Measurements from ENCODE around the gene YWHAH.
"Not testable (repeated sequence)": the region's sequence is repeated elsewhere in the genome, so short reads cannot be mapped to it uniquely, and the experiment has no call there.

YWHAH gene

GRCh38 chr22:31951194-31952093 is 7.1 kb downstream of the YWHAH start:
- DNase-seq: peak; percentile 36

GRCh38 chr22:31952094-31952401 is 7.7 kb downstream of the YWHAH start:
- no peak for DNase-seq

GRCh38 chr22:31952472-31952871 is 8.1 kb downstream of the YWHAH start:
- no peak for DNase-seq

- DNase-seq: no peak
These were observed 8.9 kb downstream of the YWHAH start for GRCh38 chr22:31953261-31953660.

GRCh38 chr22:31954535-31955523 is 10.5 kb downstream of the YWHAH start:
- no peak for DNase-seq

GRCh38 chr22:31956360-31956759 is 12.0 kb downstream of the YWHAH start:
- peak; percentile 12 for DNase-seq

GRCh38 chr22:31957970-31958594 is 13.7 kb downstream of the YWHAH start:
- DNase-seq: no peak

- DNase-seq: peak; percentile 24
These were observed 14.4 kb downstream of the YWHAH start for GRCh38 chr22:31958625-31959239.

- no peak for DNase-seq
These were observed 16.4 kb downstream of the YWHAH start for GRCh38 chr22:31960767-31961166.

- DNase-seq: no peak
These were observed 18.2 kb downstream of the YWHAH start for GRCh38 chr22:31962387-31963125.

- no peak for DNase-seq
These were observed 23.7 kb downstream of the YWHAH start for GRCh38 chr22:31968022-31968421.

- DNase-seq: peak; percentile 55
These were observed 25.6 kb downstream of the YWHAH start for GRCh38 chr22:31969789-31970489.

- DNase-seq: peak; percentile 73
These were observed 26.4 kb downstream of the YWHAH start for GRCh38 chr22:31970490-31971444.

- no peak for DNase-seq
These were observed 27.8 kb downstream of the YWHAH start for GRCh38 chr22:31972180-31972579.

GRCh38 chr22:31973739-31974138 is 29.4 kb downstream of the YWHAH start:
- no peak for DNase-seq

- DNase-seq: peak; percentile 78
These were observed 33.0 kb downstream of the YWHAH start for GRCh38 chr22:31977141-31977841.

- no peak for DNase-seq
These were observed 33.6 kb downstream of the YWHAH start for GRCh38 chr22:31977939-31978338.

GRCh38 chr22:31980628-31981027 is 36.3 kb downstream of the YWHAH start:
- DNase-seq: no peak

GRCh38 chr22:31981976-31982375 is 37.6 kb downstream of the YWHAH start:
- DNase-seq: not testable (repeated sequence)
